OCI-LY3 (cell line): ENCODE results near the gene TREML1.

Experiments used
- H2AFZ ChIP-seq: fragments of 200-600, 300-600 bp; shearing (Covaris generic); 2 replicates; pipeline ENCODE4 v1.6.0; 2014; ENCODE audit warnings: antibody characterized with exemption, low read depth, low read length
- H3K27ac ChIP-seq: fragments of 200-600, 300-600 bp; sonication (generic); 2 replicates; pipeline ENCODE4 v1.5.1; 2014; ENCODE audit warnings: mild to moderate bottlenecking, low read length, moderate library complexity, mixed read lengths
- H3K27me3 ChIP-seq: fragments of 200-600, 300-600 bp; sonication (generic); 2 replicates; pipeline ENCODE4 v1.6.1; 2014; ENCODE audit warnings: low read depth, low read length, mixed read lengths
- H3K36me3 ChIP-seq: fragments of 200-600, 300-600 bp; sonication (generic); replicated peaks from 2 replicates; pipeline ENCODE3; 2014; ENCODE audit warnings: low read depth, low read length, mixed read lengths
- H3K4me1 ChIP-seq: fragments of 300-600, 200-600 bp; sonication (generic); 2 replicates; pipeline ENCODE4 v1.6.1; 2014; ENCODE audit warnings: low read length, mixed read lengths
- H3K4me2 ChIP-seq: fragments of 200-600, 300-600 bp; sonication (generic); 2 replicates; pipeline ENCODE4 v1.6.1; 2014; ENCODE audit warnings: low read length, mixed read lengths
- H3K4me3 ChIP-seq: fragments of 300-600, 200-600 bp; sonication (generic); 2 replicates; pipeline ENCODE4 v1.5.1; 2014; ENCODE audit warnings: antibody characterized with exemption, mild to moderate bottlenecking, low read length, moderate library complexity
- H3K79me2 ChIP-seq: fragments of 300-600, 200-600 bp; shearing (Covaris generic); 2 replicates; pipeline ENCODE4 v1.6.1; 2014; ENCODE audit warnings: mild to moderate bottlenecking, low read length, mixed read lengths
- H3K9ac ChIP-seq: fragments of 300-600, 200-600 bp; shearing (Covaris generic); 2 replicates; pipeline ENCODE4 v1.6.0; 2014; ENCODE audit warnings: mild to moderate bottlenecking, low read length, moderate library complexity
- H3K9me3 ChIP-seq: fragments of 200-600, 300-600 bp; shearing (Covaris generic); 2 replicates; pipeline ENCODE4 v1.6.1; 2014; ENCODE audit warnings: low read length, mixed read lengths; ENCODE audit not compliant: insufficient read depth
- H4K20me1 ChIP-seq: fragments of 200-600, 300-600 bp; sonication (generic); 2 replicates; pipeline ENCODE4 v1.6.1; 2016; ENCODE audit warnings: low read length, mixed read lengths; ENCODE audit not compliant: insufficient read depth
- EZH2phosphoT487 ChIP-seq: fragments of 200-600 bp; shearing (Covaris generic); IDR thresholded peaks from 2 replicates; pipeline ENCODE4 v1.6.1; 2018; ENCODE audit warnings: antibody characterized with exemption, mixed run types, low read depth
- TF ChIP-seq, protein P1 (sequence below): fragments of 200-600, 300-600 bp; sonication (generic); IDR thresholded peaks from 2 replicates; pipeline ENCODE4 v1.5.1; 2014; ENCODE audit warnings: antibody characterized with exemption, low read length, low read depth

Gene TREML1

DNA sequence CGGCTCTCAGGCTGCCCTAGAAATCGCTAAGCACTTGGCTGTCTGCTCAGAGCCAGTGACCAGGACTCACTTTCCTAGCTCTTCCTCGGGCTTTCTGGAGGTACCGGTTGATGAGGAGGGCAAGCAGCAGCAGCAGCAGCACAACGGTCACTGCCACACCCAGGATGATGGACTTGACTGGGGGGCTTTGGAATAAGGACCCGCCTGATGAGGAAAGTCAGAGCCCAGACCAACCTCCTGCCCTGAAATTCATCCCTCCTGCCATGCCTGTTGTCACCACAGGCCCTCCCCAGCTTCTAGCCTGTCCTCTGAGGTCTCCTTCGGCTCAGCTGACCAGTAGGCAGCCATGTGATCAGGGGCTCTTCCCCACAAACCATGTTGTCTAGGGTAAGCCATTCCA lies 30.6 kb upstream of the TREML1 start:
- Histone ChIP-seq H3K27ac (no peak overlapping the region), H4K20me1 (no peaks in the 10 kb centered on the region), H2AFZ (no peak overlapping the region), H3K27me3 (no peaks in the 10 kb centered on the region), H3K9me3 (0 out of 2 replicates have a peak, but pooled peaks cover 4% of the 10 kb centered on the region), H3K4me2 (no peak overlapping the region), H3K9ac (no peak overlapping the region), H3K36me3 (peaks cover 6% of the 10 kb centered on the region), H3K4me1 (peaks cover 26% of the 10 kb centered on the region), H3K79me2 (no peaks in the 10 kb centered on the region), H3K4me3 (no peak overlapping the region)
- TF ChIP-seq EZH2phosphoT487 = no peak

DNA sequence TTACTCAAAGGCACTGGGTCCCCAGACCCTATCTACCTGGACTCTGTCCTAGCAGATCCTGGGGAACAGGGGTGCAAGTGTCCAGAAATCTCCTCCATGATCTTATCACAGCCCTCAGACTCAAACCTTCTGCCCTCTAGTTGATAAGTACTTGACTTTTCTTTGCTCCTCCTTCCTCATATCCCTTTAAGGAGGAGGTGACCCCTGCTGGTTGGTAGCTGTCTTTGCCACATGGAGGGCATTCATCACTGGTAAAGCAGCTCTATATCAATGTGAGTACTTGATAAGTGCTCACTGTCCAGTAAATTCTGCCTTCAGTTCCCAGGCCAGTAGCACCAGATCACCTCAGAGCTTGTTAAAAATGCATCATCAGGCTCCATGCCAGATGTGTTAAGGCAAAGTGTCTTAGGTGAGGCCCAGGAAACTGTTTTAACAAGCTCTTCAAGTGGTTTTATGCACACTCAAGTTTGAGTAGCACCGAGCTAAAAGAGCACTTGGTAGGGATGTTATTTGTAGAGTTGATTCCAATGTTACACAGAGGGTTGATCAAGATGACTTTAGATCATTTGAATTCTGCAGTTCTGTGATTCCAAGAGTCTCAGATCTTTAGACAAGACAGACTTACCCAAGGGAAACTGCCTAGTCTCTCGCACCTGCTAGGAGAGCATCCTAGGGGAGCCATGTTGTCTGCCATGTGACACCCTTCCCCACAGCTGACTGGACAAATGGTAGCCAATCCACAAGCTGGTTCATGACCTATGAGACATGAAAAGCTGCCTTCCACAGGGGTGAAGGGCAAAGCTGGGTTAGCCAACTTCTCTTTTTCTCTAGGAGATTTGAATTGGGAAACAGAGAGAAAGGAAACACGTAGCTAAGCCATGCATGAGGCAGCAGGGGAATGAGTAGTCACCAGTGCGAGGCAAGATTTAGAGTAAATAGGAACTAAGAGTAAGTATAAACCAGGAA lies 28.2 kb upstream of the TREML1 start:
- TF ChIP-seq, protein P1, sequence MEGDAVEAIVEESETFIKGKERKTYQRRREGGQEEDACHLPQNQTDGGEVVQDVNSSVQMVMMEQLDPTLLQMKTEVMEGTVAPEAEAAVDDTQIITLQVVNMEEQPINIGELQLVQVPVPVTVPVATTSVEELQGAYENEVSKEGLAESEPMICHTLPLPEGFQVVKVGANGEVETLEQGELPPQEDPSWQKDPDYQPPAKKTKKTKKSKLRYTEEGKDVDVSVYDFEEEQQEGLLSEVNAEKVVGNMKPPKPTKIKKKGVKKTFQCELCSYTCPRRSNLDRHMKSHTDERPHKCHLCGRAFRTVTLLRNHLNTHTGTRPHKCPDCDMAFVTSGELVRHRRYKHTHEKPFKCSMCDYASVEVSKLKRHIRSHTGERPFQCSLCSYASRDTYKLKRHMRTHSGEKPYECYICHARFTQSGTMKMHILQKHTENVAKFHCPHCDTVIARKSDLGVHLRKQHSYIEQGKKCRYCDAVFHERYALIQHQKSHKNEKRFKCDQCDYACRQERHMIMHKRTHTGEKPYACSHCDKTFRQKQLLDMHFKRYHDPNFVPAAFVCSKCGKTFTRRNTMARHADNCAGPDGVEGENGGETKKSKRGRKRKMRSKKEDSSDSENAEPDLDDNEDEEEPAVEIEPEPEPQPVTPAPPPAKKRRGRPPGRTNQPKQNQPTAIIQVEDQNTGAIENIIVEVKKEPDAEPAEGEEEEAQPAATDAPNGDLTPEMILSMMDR = peak; percentile 91
- no peak for TF ChIP-seq EZH2phosphoT487
- Histone ChIP-seq H4K20me1 (no peaks in the 10 kb centered on the region), H3K4me1 (peaks cover 26% of the 10 kb centered on the region), H3K79me2 (no peaks in the 10 kb centered on the region), H3K9ac (peak overlapping the region; percentile 14; the same call in 1 of the 2 replicates), H3K27ac (peak overlapping the region; percentile 33), H3K36me3 (no peaks in the 10 kb centered on the region), H3K9me3 (no peaks in the 10 kb centered on the region), H3K4me3 (peak overlapping the region; percentile 55), H2AFZ (peak overlapping the region; percentile 85), H3K4me2 (peak overlapping the region; percentile 60), H3K27me3 (no peaks in the 10 kb centered on the region)

DNA sequence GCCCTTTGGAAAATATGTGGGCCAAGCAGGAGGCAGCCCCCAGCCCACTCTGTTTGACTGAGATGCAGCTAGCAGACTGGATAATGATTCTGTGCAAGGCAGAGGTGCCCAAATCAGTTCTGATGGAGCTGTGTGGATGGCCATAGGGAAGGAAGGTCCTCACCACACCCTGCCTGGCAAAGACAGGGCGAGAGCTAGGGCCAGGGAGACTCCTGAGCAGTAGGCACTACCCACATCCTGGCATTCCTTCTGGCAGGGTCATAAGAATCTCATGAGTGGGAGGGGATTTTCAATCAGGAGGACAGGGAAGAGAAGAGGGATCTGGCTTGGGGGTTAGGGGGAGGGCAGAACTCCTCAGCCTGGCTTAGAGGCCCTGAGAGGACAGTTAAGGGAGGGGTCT lies 27.4 kb upstream of the TREML1 start:
- H3K79me2 ChIP-seq = no peaks in the 10 kb centered on the region
- H3K9ac ChIP-seq = no peak overlapping the region
- 0 out of 2 replicates have a peak, but pooled peaks cover 3% of the 10 kb centered on the region for H3K27me3 ChIP-seq
- H3K27ac ChIP-seq = no peak overlapping the region
- TF ChIP-seq, protein P1 = no peak
- TF ChIP-seq EZH2phosphoT487 = no peak
- no peak overlapping the region for H3K4me3 ChIP-seq
- no peaks in the 10 kb centered on the region for H3K9me3 ChIP-seq
- H3K4me2 ChIP-seq = no peak overlapping the region
- H3K36me3 ChIP-seq = no peaks in the 10 kb centered on the region
- peaks cover 23% of the 10 kb centered on the region for H3K4me1 ChIP-seq
- no peaks in the 10 kb centered on the region for H4K20me1 ChIP-seq
- H2AFZ ChIP-seq = no peak overlapping the region

DNA sequence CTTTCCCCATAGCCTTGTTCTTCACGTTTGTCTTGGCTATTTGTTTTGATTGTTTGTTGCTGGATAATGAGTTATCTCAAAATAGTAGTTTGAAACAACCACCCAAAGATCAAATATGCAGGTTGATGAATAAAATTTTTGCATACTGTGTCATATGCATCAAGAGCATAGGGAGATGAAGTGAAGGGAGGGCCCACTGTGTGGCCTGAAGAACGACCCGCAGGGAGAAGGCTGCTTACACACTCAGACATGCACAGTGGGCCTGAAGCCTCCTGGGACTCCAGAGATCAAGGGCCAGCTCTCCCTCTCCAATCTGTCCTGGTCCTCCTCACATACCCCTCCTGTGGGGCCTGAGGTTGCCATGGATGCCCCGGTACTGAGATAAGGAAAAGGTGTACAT lies 25.0 kb upstream of the TREML1 start:
- Histone ChIP-seq H3K27me3 (0 out of 2 replicates have a peak, but pooled peaks cover 4% of the 10 kb centered on the region), H3K36me3 (no peaks in the 10 kb centered on the region), H3K4me2 (no peak overlapping the region), H2AFZ (no peak overlapping the region), H3K4me3 (no peak overlapping the region), H3K4me1 (peaks cover 23% of the 10 kb centered on the region), H3K79me2 (no peaks in the 10 kb centered on the region), H4K20me1 (no peaks in the 10 kb centered on the region), H3K27ac (no peak overlapping the region), H3K9me3 (no peaks in the 10 kb centered on the region), H3K9ac (no peak overlapping the region)
- TF ChIP-seq, protein P1 = no peak
